Psoas muscle (tissue), 8 donors: ENCODE data around the gene CCDC192. TPM values are rescaled to one million over a fixed set of nuclear protein-coding genes. Genes with fewer than 3 reads are reported as not detected.
A peak's percentile ranks its signal among the peaks of the same experiment; 100 is the strongest.

Experiments
- ATAC-seq, 4 donors: fragments of 200-7000 bp; cut with Tn5 transposase; one replicate each; pipeline ENCODE4 v1.9.1; 2020; ENCODE audit warnings: moderate library complexity in 3 of 4, mild to moderate bottlenecking in 2 of 4
- DNase-seq, 2 donors: peaks; one replicate each; pipeline ENCODE4 v3.0.0-alpha.2; 2020
- H3K27ac ChIP-seq: fragments of 200-600 bp; one replicate; pipeline ENCODE4 v1.8.0; 2022
- H3K27me3 ChIP-seq, 3 donors: fragments of 200-600 bp in 1 of 3; one replicate each; pipeline versions ENCODE4 v1.6.1 to v1.8.0; 2013 to 2022; ENCODE audit warnings: low read length in 2 of 3, mild to moderate bottlenecking in 2 of 3, moderate library complexity in 1 of 3; ENCODE audit not compliant: insufficient read depth in 3 of 3
- H3K36me3 ChIP-seq, 2 donors: fragments of 200-600 bp in 1 of 2; one replicate each; pipeline versions ENCODE4 v1.6.1 to v1.8.0; 2013 to 2022; ENCODE audit warnings: low read depth in 1 of 2, mild to moderate bottlenecking in 1 of 2, moderate library complexity in 1 of 2; ENCODE audit not compliant: insufficient read depth in 1 of 2
- H3K4me1 ChIP-seq: fragments of 200-600 bp; one replicate; pipeline ENCODE4 v1.8.0; 2022
- H3K4me3 ChIP-seq: fragments of 200-600 bp; one replicate; pipeline ENCODE4 v1.8.0; 2022; ENCODE audit warnings: mild to moderate bottlenecking
- H3K9me3 ChIP-seq: fragments of 200-600 bp; one replicate; pipeline ENCODE4 v1.8.0; 2022
- WGBS, 3 donors: extraction: QIAGEN DNeasy Blood & Tissue Kit; methylation state at CpG; one replicate each; pipeline versions ENCODE4 v1.1.6 to v1.1.7; 2013; 5-methylcytosine and 5-hydroxymethylcytosine counted together
- intact Hi-C, 2 donors: fragments of 100-400 bp; cut with DNase I; formaldehyde crosslinking; loops; one replicate each; pipeline versions ENCODE4 v1.11.0 to v1.14.2; 2022
- polyA plus RNA-seq, 3 donors: library from polyadenylated mRNA; stranded (reverse); fragments of 200-250 nt; gene quantifications; one replicate each; pipeline ENCODE4 v1.2.3, GENCODE V29; 2013
- total RNA-seq, 4 donors: library from RNA; stranded (reverse); fragmentation: NEBNext Ultra II Directional in 2 of 4; extraction: Animal tissue kit (Norgen Biotek cat#: 25700) in 2 of 4; gene quantifications; one replicate each; pipeline versions ENCODE4 v1.2.1 to v1.2.4, GENCODE V29; 2021 to 2023
- TF ChIP-seq, protein P1 (sequence below): fragments of 200-600 bp; IDR thresholded peaks from one replicate; pipeline ENCODE4 v1.8.0; 2022; ENCODE audit warnings: antibody characterized with exemption
- donor health status: healthy with polysubstance abuse.
- donor health status: DM: no; HTN: no; CAD: no; lungs with moderate emphysema.
- donor health status: Bipolar disorder and iron deficiency.
- donor health status: healthy.
- donor health status: DM: yes; HTN: yes; CAD: no.
- donor health status: DM: no; HTN: no; CAD: no.
- donor health status: DM: no; HTN: no; CAD: no.
- donor health status: DM: yes; HTN: yes; CAD: no.

Gene CCDC192
- total and polyA plus RNA-seq, 7 donors = 0.12 to 1.2 (median 0.19) TPM; not detected in 4

DNA sequence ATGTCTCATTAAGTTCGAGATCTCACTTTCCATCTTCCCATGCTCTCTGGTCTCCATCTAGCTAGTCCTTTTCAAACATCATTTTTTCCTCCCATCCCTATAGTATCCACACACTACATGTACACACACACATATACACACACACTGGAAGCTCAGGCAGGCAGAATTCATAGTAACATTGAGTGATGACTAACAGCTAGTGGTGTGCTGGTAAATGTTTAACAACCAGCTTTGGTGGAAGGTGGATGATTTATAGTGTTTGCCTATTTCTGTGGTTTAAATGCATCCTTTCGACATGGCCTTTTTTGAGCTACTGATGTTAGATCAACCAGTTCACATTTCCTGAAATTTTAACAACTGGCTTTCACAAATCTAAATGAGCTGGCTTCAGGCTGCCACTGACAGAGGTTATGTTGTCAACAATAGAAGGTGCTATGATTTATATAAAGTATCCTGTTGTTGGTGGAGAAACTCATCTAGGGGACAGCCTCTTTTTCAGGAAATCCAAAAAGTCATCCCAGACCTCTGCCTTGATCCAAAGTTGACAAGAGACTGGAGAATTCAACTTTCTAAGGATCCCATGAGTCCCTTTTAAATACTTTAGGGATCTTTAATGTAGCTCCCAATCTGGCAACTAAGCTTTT lies 117.8 kb downstream of the CCDC192 start:
- 75 to 81% (median 81%) methylated on average over 2 of the region's 2 CpGs for WGBS, 3 donors
- Histone ChIP-seq H3K9me3 (no peaks in the 10 kb centered on the region), H3K4me1 (no peaks in the 10 kb centered on the region), H3K27me3 (no peaks in the 10 kb centered on the region), H3K27ac (no peak overlapping the region), H3K4me3 (no peak overlapping the region), H3K36me3 (no peaks in the 10 kb centered on the region)
- no peak for DNase-seq
- TF ChIP-seq, protein P1, sequence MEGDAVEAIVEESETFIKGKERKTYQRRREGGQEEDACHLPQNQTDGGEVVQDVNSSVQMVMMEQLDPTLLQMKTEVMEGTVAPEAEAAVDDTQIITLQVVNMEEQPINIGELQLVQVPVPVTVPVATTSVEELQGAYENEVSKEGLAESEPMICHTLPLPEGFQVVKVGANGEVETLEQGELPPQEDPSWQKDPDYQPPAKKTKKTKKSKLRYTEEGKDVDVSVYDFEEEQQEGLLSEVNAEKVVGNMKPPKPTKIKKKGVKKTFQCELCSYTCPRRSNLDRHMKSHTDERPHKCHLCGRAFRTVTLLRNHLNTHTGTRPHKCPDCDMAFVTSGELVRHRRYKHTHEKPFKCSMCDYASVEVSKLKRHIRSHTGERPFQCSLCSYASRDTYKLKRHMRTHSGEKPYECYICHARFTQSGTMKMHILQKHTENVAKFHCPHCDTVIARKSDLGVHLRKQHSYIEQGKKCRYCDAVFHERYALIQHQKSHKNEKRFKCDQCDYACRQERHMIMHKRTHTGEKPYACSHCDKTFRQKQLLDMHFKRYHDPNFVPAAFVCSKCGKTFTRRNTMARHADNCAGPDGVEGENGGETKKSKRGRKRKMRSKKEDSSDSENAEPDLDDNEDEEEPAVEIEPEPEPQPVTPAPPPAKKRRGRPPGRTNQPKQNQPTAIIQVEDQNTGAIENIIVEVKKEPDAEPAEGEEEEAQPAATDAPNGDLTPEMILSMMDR = no peak
- no peak for ATAC-seq
- intact Hi-C loops = no loop called here

DNA sequence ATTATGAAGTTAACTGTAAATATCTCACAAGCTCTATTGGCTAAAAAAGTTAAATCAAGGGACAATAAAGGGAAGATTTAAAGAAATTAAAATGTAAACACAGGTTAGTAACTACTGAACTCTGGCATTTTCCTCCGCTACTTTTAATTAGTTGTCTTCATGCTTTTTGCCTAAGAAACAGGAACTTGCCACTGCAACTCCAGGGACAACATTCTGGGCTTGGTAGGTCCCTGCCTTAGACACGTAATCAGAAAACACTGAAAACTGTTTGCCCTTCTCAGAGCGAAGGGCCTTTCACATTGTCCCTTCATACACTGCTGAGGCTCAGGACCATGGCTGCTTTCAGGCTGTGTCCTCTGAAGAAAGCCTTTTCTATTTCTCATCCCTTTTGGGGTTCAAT lies 118.7 kb downstream of the CCDC192 start:
- DNase-seq (no peak), ATAC-seq (no peak)
- no peaks in the 10 kb centered on the region for H3K4me1 ChIP-seq
- intact Hi-C loops = no loop called here
- H3K36me3 ChIP-seq = no peaks in the 10 kb centered on the region
- 94 to 97% (median 96%) methylated on average over 3 of the region's 3 CpGs for WGBS, 3 donors
- H3K9me3 ChIP-seq = no peaks in the 10 kb centered on the region
- no peaks in the 10 kb centered on the region for H3K27me3 ChIP-seq
- TF ChIP-seq, protein P1 = no peak
- H3K27ac ChIP-seq = no peak overlapping the region
- H3K4me3 ChIP-seq = no peak overlapping the region

DNA sequence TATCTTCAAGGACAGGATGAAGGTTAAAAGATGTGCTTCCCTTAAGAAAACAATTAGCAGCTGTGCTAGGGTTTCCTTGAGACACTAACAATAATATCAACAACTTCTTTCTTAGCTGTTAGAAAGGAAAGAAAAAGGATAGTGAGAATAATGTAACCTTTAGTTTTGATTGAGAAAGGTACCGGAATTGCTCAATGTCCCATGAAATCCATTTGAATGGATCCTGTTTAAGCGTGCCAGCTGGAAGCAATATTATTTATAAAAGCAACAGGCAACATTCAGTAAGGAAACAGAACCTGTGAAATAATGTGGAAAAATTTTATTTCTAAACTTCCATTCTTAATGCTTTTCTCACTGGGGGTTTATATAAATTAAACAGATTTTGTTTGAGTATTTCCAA lies 120.9 kb downstream of the CCDC192 start:
- peak in 1 of 4 donors; percentile 43 for ATAC-seq
- intact Hi-C loops = no loop called here

DNA sequence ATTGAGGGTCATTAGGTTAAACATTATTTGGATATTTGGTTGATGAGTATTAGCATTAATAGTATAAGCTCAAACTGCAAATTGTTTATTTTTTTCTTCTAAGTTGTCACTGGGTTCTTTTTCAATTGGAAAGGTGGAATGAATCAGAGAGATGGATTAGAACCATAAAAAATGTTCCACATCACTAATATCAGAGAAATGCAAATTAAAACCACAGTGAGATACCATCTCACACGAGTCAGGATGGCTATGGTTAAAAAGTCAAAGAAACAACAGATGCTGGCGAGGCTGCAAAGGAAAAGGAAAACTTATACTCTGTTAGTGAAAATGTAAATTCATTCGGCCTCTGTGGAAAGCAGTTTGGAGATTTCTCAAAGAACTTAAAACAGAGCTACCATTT lies 122.8 kb downstream of the CCDC192 start:
- Histone ChIP-seq H3K9me3 (no peaks in the 10 kb centered on the region), H3K4me1 (peaks cover 4% of the 10 kb centered on the region), H3K27me3 (no peaks in the 10 kb centered on the region), H3K4me3 (no peak overlapping the region), H3K27ac (no peak overlapping the region), H3K36me3 (no peaks in the 10 kb centered on the region)
- TF ChIP-seq, protein P1 = no peak
- DNase-seq (no peak), ATAC-seq (no peak)
- 81 to 88% (median 84%) methylated on average over 3 of the region's 3 CpGs for WGBS, 3 donors
- intact Hi-C loops = no loop called here

More for the DNA sequence above, 120.9 kb downstream of the CCDC192 start:
- H3K9me3 ChIP-seq = no peaks in the 10 kb centered on the region
- no peaks in the 10 kb centered on the region for H3K27me3 ChIP-seq
- no peaks in the 10 kb centered on the region for H3K4me1 ChIP-seq
- H3K4me3 ChIP-seq = no peak overlapping the region
- TF ChIP-seq, protein P1 = no peak
- H3K27ac ChIP-seq = no peak overlapping the region
- no peaks in the 10 kb centered on the region for H3K36me3 ChIP-seq
- WGBS, 3 donors = 63 to 72% (median 67%) methylated on average over 2 of the region's 2 CpGs
- no peak for DNase-seq

DNA sequence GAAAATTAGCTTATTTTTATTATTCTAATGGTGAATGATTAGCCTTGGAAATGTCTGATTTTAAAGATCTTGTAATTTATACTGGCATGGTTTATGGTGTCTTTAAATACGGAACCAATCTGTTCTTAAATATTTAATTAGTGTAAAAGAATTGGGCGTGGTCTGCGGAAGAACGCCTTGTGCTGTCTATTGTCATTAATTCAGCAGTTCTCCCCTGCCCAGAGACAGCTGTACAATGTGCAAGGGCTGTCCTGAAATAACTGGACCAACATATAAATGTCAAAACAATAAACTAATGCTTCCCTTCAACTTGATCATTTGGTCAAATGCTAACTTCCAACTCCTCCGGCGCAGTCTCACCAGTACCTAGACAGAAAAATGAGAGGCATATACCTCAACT lies 124.3 kb downstream of the CCDC192 start:
- DNase-seq (no peak), ATAC-seq (no peak)
- Histone ChIP-seq H3K4me3 (no peak overlapping the region), H3K27ac (no peak overlapping the region), H3K36me3 (no peaks in the 10 kb centered on the region), H3K27me3 (no peaks in the 10 kb centered on the region), H3K9me3 (no peaks in the 10 kb centered on the region), H3K4me1 (peaks cover 13% of the 10 kb centered on the region)
- intact Hi-C loops = no loop called here
- TF ChIP-seq, protein P1 = no peak
- 63 to 80% (median 72%) methylated on average over 6 of the region's 6 CpGs for WGBS, 3 donors
